ENCODE results near the gene GPR37.

The GPR37 gene

DNA sequence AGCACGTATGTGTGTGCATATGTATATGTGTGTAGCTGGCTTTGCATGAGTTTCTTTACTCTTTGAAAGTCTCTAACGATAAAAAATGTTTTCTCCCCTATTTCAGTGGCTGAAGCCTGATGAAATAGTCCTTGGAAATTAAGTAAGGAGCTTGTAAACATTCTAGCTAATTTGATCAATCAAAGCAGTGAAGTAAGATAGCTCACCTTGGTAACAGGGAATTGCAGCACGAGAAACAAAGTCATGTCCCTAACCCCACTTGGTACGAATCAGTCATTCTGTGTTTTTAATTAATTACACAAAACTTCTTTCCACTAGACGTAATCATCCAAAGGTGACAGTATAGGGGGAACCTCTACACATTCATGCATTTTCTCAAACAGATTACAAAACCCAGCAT lies 41.5 kb downstream of the GPR37 start:
- DNase-seq, result no peak

DNA sequence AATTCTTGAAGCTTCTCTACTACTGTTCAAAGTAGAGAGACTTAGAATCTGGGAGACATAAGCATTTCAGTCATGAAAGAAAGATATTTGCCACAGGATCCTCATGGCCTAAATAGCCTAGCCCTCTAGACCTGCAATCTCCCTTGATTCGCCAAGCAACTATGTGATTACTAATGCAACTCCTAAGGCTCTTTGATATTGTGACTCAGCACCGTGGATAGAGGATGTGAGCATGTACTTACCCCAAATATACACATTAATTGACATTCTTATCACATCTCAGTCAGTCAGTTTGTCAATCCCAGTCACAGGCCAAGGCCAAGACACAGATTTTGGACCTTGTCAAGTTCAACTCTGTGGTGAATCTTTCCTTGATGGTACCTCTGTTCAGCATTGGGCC lies 42.6 kb downstream of the GPR37 start:
- no peak for DNase-seq

DNA sequence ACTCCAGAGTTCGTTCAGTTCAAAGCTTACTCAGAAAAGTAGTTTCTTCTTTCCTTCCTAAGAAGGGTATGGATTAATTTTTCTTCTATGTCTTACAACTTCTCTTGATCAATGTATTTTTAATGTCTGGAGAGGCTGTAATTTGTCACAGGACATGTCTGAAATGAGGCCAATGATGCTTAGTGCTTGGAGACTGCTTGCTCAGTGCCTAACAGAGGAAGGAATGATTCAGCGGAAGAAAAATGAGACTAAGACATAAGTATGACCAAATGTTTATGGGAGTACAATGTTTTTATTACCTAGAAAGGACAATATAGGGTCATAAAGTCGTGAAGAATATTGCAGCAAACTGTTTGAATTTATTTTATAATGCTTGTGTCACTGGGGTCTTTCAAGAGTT lies 43.3 kb downstream of the GPR37 start:
- DNase-seq, result no peak

DNA sequence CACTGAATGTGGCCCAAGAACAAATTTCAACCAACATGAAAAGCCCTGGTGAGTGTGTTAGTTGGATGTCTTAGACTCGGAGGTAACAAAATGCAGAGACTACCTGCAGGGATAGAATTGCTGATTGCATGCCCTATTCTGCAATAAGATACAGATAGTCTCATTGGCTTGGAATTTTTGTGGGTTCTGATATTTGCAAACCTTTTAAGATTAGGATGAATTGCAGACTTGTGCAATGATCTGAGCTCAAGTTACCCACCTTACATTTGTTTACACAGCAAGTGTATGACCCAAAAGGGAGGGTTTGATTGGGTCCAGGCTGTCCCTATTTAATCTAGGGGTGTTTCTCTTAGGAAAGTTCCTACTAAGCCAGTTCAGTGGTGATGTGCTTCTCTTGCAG lies 45.4 kb downstream of the GPR37 start:
- no peak for DNase-seq

GRCh38 chr7:124718032-124718766 lies 47.4 kb downstream of the GPR37 start:
- DNase-seq, result no peak

DNA sequence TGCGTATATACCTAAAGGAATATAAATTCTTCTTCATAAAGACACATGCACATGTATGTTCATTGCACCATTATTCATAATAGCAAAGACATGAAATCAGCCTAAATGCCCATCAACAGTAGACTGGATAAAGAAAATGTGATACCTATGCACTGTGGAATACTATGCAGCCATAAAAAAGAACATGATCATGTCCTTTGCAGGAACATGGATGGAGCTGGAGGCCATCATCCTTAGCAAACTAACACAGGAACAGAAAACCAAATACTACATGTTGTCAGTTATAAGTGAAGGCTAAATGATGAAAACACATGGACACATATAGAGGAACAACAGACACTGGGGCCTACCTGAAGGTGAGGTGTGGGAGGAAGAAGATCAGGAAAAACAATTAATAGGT lies 48.7 kb downstream of the GPR37 start:
- no peak for DNase-seq

DNA sequence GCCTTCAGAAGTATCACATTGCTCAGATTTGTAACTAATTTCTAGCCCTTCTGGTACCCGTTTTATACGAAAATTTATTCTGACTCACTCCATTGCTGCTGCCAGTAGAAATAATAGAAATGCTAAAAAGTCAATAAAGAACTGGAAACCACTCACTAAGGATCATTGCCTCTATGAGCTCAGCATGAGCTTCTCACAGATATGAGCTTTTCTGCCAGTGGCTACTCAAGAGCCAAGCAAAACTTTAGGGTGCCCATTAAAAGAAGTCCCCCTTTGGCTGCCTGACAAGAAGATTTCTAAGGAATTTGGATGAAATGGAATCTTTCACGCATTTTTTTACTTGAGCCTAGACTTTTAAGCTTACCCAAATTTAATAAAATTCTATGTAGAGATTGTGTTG lies 52.5 kb downstream of the GPR37 start:
- DNase-seq, result no peak

- DNase-seq, result no peak
Measured at GRCh38 chr7:124712017-124712416, 53.6 kb downstream of the GPR37 start.

GRCh38 chr7:124702385-124702784 lies 63.2 kb downstream of the GPR37 start:
- DNase-seq, result no peak

DNA sequence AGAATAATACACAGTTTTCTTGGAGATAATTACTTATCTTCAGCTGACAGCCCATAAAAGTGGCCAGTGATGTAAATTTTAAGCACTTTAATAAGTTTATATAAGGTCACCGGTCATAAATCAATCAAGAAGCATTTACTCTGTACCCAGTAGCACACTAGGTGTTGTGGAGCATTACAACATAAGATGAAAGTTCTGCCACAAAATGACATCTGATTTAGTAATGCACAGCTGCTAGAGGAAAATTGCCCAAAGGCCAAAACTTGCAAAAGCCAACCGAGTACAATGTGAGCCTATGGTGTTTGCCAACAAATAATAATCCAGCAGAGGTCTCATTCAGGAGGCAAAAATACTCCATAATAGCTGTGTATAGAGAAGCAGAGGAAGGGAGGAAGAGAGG lies 63.6 kb downstream of the GPR37 start:
- no peak for DNase-seq

GRCh38 chr7:124700655-124701054 lies 64.9 kb downstream of the GPR37 start:
- no peak for DNase-seq

DNA sequence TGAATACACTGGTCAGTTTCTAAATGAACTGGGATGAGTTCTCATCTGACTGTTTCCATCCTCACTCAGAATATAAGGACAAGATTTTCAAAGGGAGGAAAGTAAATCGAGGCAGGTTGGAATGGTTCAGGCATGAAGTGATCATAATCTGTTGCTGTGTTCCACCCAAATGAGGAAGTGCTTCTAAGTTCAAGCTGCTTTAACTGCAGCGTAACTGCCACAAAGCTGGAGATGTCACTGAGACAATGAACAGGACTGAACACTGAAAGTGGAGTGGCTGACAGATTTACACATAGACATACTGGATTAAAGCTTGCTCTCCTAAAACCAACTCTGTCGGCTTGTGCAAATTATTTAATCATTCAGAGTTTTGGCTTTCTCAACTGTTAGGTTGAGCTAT lies 66.6 kb downstream of the GPR37 start:
- DNase-seq, result no peak

DNA sequence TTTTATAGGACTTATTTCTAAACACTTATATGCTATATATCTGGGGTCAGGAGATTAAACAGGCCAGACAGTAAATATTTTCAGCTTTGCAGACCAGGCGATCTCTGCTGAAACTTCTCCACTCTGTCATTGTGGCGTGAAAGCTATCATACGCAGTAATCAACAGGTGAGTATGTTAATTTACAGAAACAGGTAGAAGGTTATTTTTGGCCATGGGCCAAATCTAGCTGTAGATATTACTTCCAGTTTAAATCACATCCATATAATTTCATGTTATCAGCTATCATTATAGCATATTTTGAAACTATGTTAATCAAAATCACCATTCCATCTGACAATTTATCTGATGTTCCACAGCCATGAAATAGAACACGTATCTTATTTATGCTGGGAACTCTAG lies 67.8 kb downstream of the GPR37 start:
- DNase-seq, result no peak
